PC-9 (cell line): ENCODE data around the gene EPHA3.

ENCODE experiments used
- CTCF ChIP-seq: fragments of 200-600 bp; sonication (generic); conservative IDR thresholded peaks from 2 replicates; pipeline ENCODE4 v1.6.1; 2017; ENCODE audit warnings: mixed run types, antibody characterized with exemption, mild to moderate bottlenecking, moderate library complexity
- EZH2 ChIP-seq: fragments of 200-600 bp; sonication (generic); IDR thresholded peaks from 2 replicates; pipeline ENCODE4 v1.8.0; 2017; ENCODE audit warnings: antibody characterized with exemption, low read depth

GRCh38 chr3:89157575-89157974 is 50.2 kb downstream of the EPHA3 start:
- no peak for TF ChIP-seq CTCF
- no peak for TF ChIP-seq EZH2
